ENCODE data around the gene PKP2. TPM values are rescaled to one million over a fixed set of nuclear protein-coding genes. Genes with fewer than 3 reads are reported as not detected.

Gene PKP2
- total RNA-seq, 2 experiments from 2014 or later = 0.21 to 0.36 TPM

- peak; percentile 83 for DNase-seq
- Mint-ChIP-seq H3K9me3 (no peaks in the 10 kb centered on the region), H3K4me1 (ENCODE audit: low read depth) (peaks cover 21% of the 10 kb centered on the region), H3K36me3 (peaks cover 9% of the 10 kb centered on the region), H3K27me3 (no peaks in the 10 kb centered on the region), H3K4me3 (peak overlapping the region; percentile 91), H3K27ac (peak overlapping the region; percentile 93)
- CTCF ChIA-PET = interaction anchor here (0.6 to 4.7 kb wide), 38 partner anchors 9 to 1278 kb away, joined by 3 to 100 read pairs (median 4); partner anchors contain the start of genes ALG10, DNM1L, FGD4 and PKP2
- intact Hi-C loops (cut with micrococcal nuclease) = loop anchor here (1.0 to 5.0 kb wide), 8 partner anchors 76 to 1433 kb away; partner anchors contain the start of genes ALG10, AMN1, DNM1L and ETFBKMT
- POLR2A ChIA-PET = interaction anchor here (0.7 to 2.0 kb wide), 8 partner anchors 11 to 1429 kb away, joined by 3 to 16 read pairs (median 4); partner anchors contain the start of genes ALG10, DNM1L and SINHCAF
Measured at GRCh38 chr12:32755051-32755653, 141.4 kb downstream of the PKP2 start.

GRCh38 chr12:32754111-32754510 lies 142.5 kb downstream of the PKP2 start:
- ChIA-PET POLR2A (interaction anchor here (1.1 to 2.0 kb wide), 3 partner anchors 10 to 75 kb away, joined by 3 to 6 read pairs (median 5); partner anchors contain the start of gene DNM1L), CTCF (interaction anchor here (0.8 to 4.7 kb wide), 13 partner anchors 11 to 1280 kb away, joined by 3 to 100 read pairs (median 10); partner anchors contain the start of genes ALG10, DNM1L and FGD4)
- H3K9me3 Mint-ChIP-seq = no peaks in the 10 kb centered on the region
- DNase-seq = no peak
- peaks cover 21% of the 10 kb centered on the region for H3K4me1 Mint-ChIP-seq (ENCODE audit: low read depth)
- H3K4me3 Mint-ChIP-seq = peak overlapping the region; percentile 91
- H3K36me3 Mint-ChIP-seq = peaks cover 13% of the 10 kb centered on the region
- intact Hi-C loops (cut with micrococcal nuclease) = no loop called here
- H3K27ac Mint-ChIP-seq = peak overlapping the region; percentile 93
- H3K27me3 Mint-ChIP-seq = no peaks in the 10 kb centered on the region

GRCh38 chr12:32753605-32754004 lies 143.0 kb downstream of the PKP2 start:
- peaks cover 21% of the 10 kb centered on the region for H3K4me1 Mint-ChIP-seq (ENCODE audit: low read depth)
- DNase-seq = no peak
- POLR2A ChIA-PET = no interaction called here
- intact Hi-C loops (cut with micrococcal nuclease) = no loop called here
- H3K9me3 Mint-ChIP-seq = no peaks in the 10 kb centered on the region
- peak overlapping the region; percentile 91 for H3K4me3 Mint-ChIP-seq
- H3K27ac Mint-ChIP-seq = peak overlapping the region; percentile 93
- CTCF ChIA-PET = interaction anchor here (1.5 to 4.7 kb wide), 5 partner anchors 18 to 1268 kb away, joined by 4 to 100 read pairs (median 18); partner anchors contain the start of genes ALG10 and FGD4
- peaks cover 13% of the 10 kb centered on the region for H3K36me3 Mint-ChIP-seq
- no peaks in the 10 kb centered on the region for H3K27me3 Mint-ChIP-seq

- Mint-ChIP-seq H3K4me1 (ENCODE audit: low read depth) (peaks cover 13% of the 10 kb centered on the region), H3K36me3 (peaks cover 40% of the 10 kb centered on the region), H3K4me3 (no peak overlapping the region), H3K27ac (peak overlapping the region; percentile 30), H3K27me3 (no peaks in the 10 kb centered on the region), H3K9me3 (no peaks in the 10 kb centered on the region)
- intact Hi-C loops (cut with micrococcal nuclease) = no loop called here
- ChIA-PET POLR2A (no interaction called here), CTCF (interaction anchor here (5.9 kb wide), 1 partner anchor 12 kb away, joined by 29 read pairs; the partner anchor contains the start of gene YARS2)
- no peak for DNase-seq
Measured at GRCh38 chr12:32743264-32743663, 153.3 kb downstream of the PKP2 start.

- Mint-ChIP-seq H3K36me3 (peaks cover 35% of the 10 kb centered on the region), H3K27me3 (no peaks in the 10 kb centered on the region), H3K27ac (no peak overlapping the region), H3K4me3 (no peak overlapping the region), H3K9me3 (no peaks in the 10 kb centered on the region), H3K4me1 (ENCODE audit: low read depth) (peaks cover 15% of the 10 kb centered on the region)
- ChIA-PET CTCF (interaction anchor here (5.9 kb wide), 1 partner anchor 13 kb away, joined by 29 read pairs; the partner anchor contains the start of gene YARS2), POLR2A (no interaction called here)
- DNase-seq = no peak
- intact Hi-C loops (cut with micrococcal nuclease) = no loop called here
Measured at GRCh38 chr12:32742133-32742532, 154.4 kb downstream of the PKP2 start.

Other genes with a start within 250 kb of the PKP2 start
- gene DNM1L, start 217.5 kb downstream of the PKP2 start, total RNA-seq = 10 to 100 TPM; 59.0 to 62.5 TPM
- 10 to 100 TPM; 23.1 to 28.4 TPM for gene YARS2, start 140.9 kb downstream of the PKP2 start, total RNA-seq

Data from activated CD4-positive, alpha-beta memory T cell treated with anti-CD3 and anti-CD28 coated beads for 36 hours (primary cell).